PC-9 (cell line): Measurements from ENCODE around the gene KLF13.

Experiments used
- EZH2 ChIP-seq: fragments of 200-600 bp; sonication (generic); IDR thresholded peaks from 2 replicates; pipeline ENCODE4 v1.8.0; 2017; ENCODE audit warnings: antibody characterized with exemption, low read depth
- TF ChIP-seq, protein P1 (sequence below): fragments of 200-600 bp; sonication (generic); conservative IDR thresholded peaks from 2 replicates; pipeline ENCODE4 v1.6.1; 2017; ENCODE audit warnings: mixed run types, antibody characterized with exemption, mild to moderate bottlenecking, moderate library complexity

GRCh38 chr15:31328428-31328968 is 1.9 kb downstream of the KLF13 start:
- TF ChIP-seq, protein P1, sequence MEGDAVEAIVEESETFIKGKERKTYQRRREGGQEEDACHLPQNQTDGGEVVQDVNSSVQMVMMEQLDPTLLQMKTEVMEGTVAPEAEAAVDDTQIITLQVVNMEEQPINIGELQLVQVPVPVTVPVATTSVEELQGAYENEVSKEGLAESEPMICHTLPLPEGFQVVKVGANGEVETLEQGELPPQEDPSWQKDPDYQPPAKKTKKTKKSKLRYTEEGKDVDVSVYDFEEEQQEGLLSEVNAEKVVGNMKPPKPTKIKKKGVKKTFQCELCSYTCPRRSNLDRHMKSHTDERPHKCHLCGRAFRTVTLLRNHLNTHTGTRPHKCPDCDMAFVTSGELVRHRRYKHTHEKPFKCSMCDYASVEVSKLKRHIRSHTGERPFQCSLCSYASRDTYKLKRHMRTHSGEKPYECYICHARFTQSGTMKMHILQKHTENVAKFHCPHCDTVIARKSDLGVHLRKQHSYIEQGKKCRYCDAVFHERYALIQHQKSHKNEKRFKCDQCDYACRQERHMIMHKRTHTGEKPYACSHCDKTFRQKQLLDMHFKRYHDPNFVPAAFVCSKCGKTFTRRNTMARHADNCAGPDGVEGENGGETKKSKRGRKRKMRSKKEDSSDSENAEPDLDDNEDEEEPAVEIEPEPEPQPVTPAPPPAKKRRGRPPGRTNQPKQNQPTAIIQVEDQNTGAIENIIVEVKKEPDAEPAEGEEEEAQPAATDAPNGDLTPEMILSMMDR, result no peak
- TF ChIP-seq EZH2, result no peak
